GM12878 (cell line): ENCODE measurements around the gene ATP13A2. TPM values are rescaled to one million over a fixed set of nuclear protein-coding genes. Genes with fewer than 3 reads are reported as not detected.
"Not testable (repeated sequence)": the region's sequence is repeated elsewhere in the genome, so short reads cannot be mapped to it uniquely, and the experiment has no call there.

ENCODE experiments used
- ATAC-seq: fragments of 200-7000 bp; cut with Tn5 transposase; 3 replicates; pipeline ENCODE4 v1.9.1; 2020; ENCODE audit warnings: mild to moderate bottlenecking, moderate library complexity
- BruUV-seq: library from RNA; stranded (reverse); fragments of 400-500 nt; replicated peaks from 2 replicates; lab custom pipeline; 2021; lab: Mats Ljungman, UMichigan
- CTCF ChIA-PET: fragments of 300-600 bp; sonication (Branson Sonifier 250); formaldehyde crosslinking; extraction: SDS; loops from one replicate; lab custom pipeline; 2021; ENCODE audit warnings: inconsistent platforms; lab: Yijun Ruan, JAX
- POLR2A ChIA-PET: fragments of 350-600 bp; formaldehyde crosslinking; extraction: SDS; loops from one replicate; lab custom pipeline; 2021; ENCODE audit warnings: inconsistent platforms; lab: Charles Lee
- RAD21 ChIA-PET: fragments of 300-600 bp; sonication (Branson Sonifier 250); formaldehyde crosslinking; loops from one replicate; lab custom pipeline; 2023; ENCODE audit warnings: antibody characterized with exemption; ENCODE audit not compliant: unreplicated experiment; lab: Charles Lee
- SMC1A ChIA-PET: fragments of 300-600 bp; sonication (Branson Sonifier 250); formaldehyde crosslinking; loops from one replicate; lab custom pipeline; 2023; ENCODE audit not compliant: unreplicated experiment, uncharacterized antibody; lab: Charles Lee
- DNase-seq: peaks from one replicate; pipeline ENCODE4 v3.0.0-alpha.2; 2011; ENCODE audit warnings: low read depth, low spot score
- FAIRE-seq: peaks from 3 replicates; lab custom pipeline; 2011; peaks lifted over from hg19 to GRCh38; lab: Jason Lieb, UNC
- H2AFZ ChIP-seq: 2 replicates; pipeline ENCODE4 v1.6.0; 2011; ENCODE audit warnings: low read depth, low read length, control low read depth; ENCODE audit not compliant: control insufficient read depth
- H3K27ac ChIP-seq: 2 replicates; pipeline ENCODE4 v1.5.1; 2011; ENCODE audit warnings: control low read depth; ENCODE audit not compliant: control insufficient read depth, insufficient read depth
- H3K27me3 ChIP-seq, 2 experiments: replicated peaks in 1 of 2; 2 replicates each; pipeline versions ENCODE4 v1.6.0 to v1.6.1; 2011; ENCODE audit warnings: low read length in 1 of 2; ENCODE audit not compliant: control insufficient read depth in 2 of 2, insufficient read depth in 2 of 2
- H3K36me3 ChIP-seq, 2 experiments: 2 replicates each; pipeline ENCODE4 v1.5.1; 2011; ENCODE audit warnings: low read length in 1 of 2; ENCODE audit not compliant: control insufficient read depth in 2 of 2, insufficient read depth in 2 of 2
- H3K4me1 ChIP-seq: 2 replicates; pipeline ENCODE4 v1.6.1; 2011; ENCODE audit warnings: mild to moderate bottlenecking, low read length, moderate library complexity, mixed read lengths; ENCODE audit not compliant: control insufficient read depth, insufficient read depth
- H3K4me2 ChIP-seq: 2 replicates; pipeline ENCODE4 v1.6.0; 2011; ENCODE audit warnings: control low read depth; ENCODE audit not compliant: control insufficient read depth, insufficient read depth
- H3K4me3 ChIP-seq: fragments of 200-600 bp; sonication (generic); 2 replicates; pipeline ENCODE4 v1.5.1; 2016
- H3K79me2 ChIP-seq: 2 replicates; pipeline ENCODE4 v1.6.0; 2011; ENCODE audit warnings: low read length; ENCODE audit not compliant: control insufficient read depth, insufficient read depth
- H3K9ac ChIP-seq: 2 replicates; pipeline ENCODE4 v1.8.0; 2011; ENCODE audit warnings: low read length, control low read depth, mixed read lengths; ENCODE audit not compliant: control insufficient read depth, insufficient read depth
- H3K9me3 ChIP-seq: replicated peaks from 3 replicates; pipeline ENCODE4 v1.5.1; 2011; ENCODE audit warnings: mild to moderate bottlenecking, low read length; ENCODE audit not compliant: control insufficient read depth, insufficient read depth
- H4K20me1 ChIP-seq: 2 replicates; pipeline ENCODE4 v1.6.0; 2011; ENCODE audit not compliant: control insufficient read depth, insufficient read depth
- BCL11A ChIP-seq: IDR thresholded peaks from 2 replicates; pipeline ENCODE4 v1.6.1; 2011; ENCODE audit warnings: low read depth, low read length
- EGR1 ChIP-seq, 2 experiments: IDR thresholded peaks; 1 replicate in 1 of 2; 2 replicates in 1 of 2; pipeline ENCODE4 v1.6.1; 2011 to 2012; ENCODE audit warnings: low read depth in 2 of 2, low read length in 2 of 2, borderline replicate concordance in 1 of 2, mild to moderate bottlenecking in 1 of 2, moderate library complexity in 1 of 2
- HDAC2 ChIP-seq: fragments of 200-600 bp; sonication (generic); IDR thresholded peaks from 2 replicates; pipeline ENCODE4 v1.6.1; 2017
- RELA ChIP-seq: fragments of 450-650 bp; IDR thresholded peaks from 2 replicates; pipeline ENCODE4 v1.8.0; 2014; ENCODE audit warnings: borderline replicate concordance; ENCODE audit not compliant: partially characterized antibody
- SIN3A ChIP-seq: IDR thresholded peaks from 2 replicates; pipeline ENCODE4 v1.6.1; 2012; ENCODE audit warnings: low read depth, low read length, improper control_type of control experiment
- SREBF1 ChIP-seq: IDR thresholded peaks from 2 replicates; pipeline ENCODE4 v1.6.1; 2012; ENCODE audit warnings: mild to moderate bottlenecking, low read length
- TCF12 ChIP-seq: IDR thresholded peaks from 2 replicates; pipeline ENCODE4 v1.6.1; 2011; ENCODE audit warnings: low read depth, mild to moderate bottlenecking, low read length
- ZNF207 ChIP-seq: fragments of 450-650 bp; IDR thresholded peaks from 2 replicates; pipeline ENCODE4 v1.6.1; 2014; ENCODE audit warnings: antibody characterized with exemption, mild to moderate bottlenecking, borderline replicate concordance
- WGBS: methylation state at CpG from one replicate; pipeline ENCODE4 v1.1.6; 2016; ENCODE audit warnings: low lambda C conversion rate; ENCODE audit not compliant: insufficient replicate concordance, insufficient coverage; ENCODE audit errors: missing lambda C conversion rate; 5-methylcytosine and 5-hydroxymethylcytosine counted together
- in situ Hi-C: fragments of 300-500 bp; cut with MboI; formaldehyde crosslinking; loops from 9 replicates; pipeline ENCODE4 v1.14.3; 2018; ENCODE audit warnings: mixed read lengths
- intact Hi-C: fragments of 100-400 bp; cut with micrococcal nuclease; formaldehyde crosslinking; loops from one replicate; pipeline ENCODE4 v1.14.2; 2022; ENCODE audit not compliant: unreplicated experiment
- polyA plus RNA-seq, 11 experiments: library from polyadenylated mRNA; depleted of rRNA in 4 of 11; unstranded in 6 of 11; stranded (reverse) in 5 of 11; fragments of >200 nt; fragmentation: Nextera tagmentation in 4 of 11; fragmentation: Illumina TruSeq in 1 of 11; extraction: Ambion mirVana in 4 of 11; extraction: Trizol in 1 of 11; gene quantifications; 1 replicate in 1 of 11; 2 replicates in 10 of 11; pipeline versions ENCODE4 v1.2.1 to v1.2.3, GENCODE V29; 2011 to 2016; ENCODE audit warnings: inconsistent platforms in 2 of 11, missing spikeins in 2 of 11, low read depth in 1 of 11
- total RNA-seq, 4 experiments: library from RNA; depleted of rRNA in 3 of 4; stranded (reverse); fragments of >200 nt in 3 of 4; fragmentation: Illumina TruSeq in 1 of 4; extraction: Trizol in 1 of 4; gene quantifications; 2 replicates each; pipeline versions ENCODE4 v1.2.1 to v1.2.3, GENCODE V29; 2013 to 2021

Gene ATP13A2
- total and polyA plus RNA-seq, 10 of the 15 experiments (the other 5 are each of a cell fraction or from before 2014, with no cell fraction given), result 0.24 to 30.5 (median 8.0) TPM

- TF ChIP-seq ZNF207, result no peak
- TF ChIP-seq RELA, result no peak
- TF ChIP-seq SREBF1, result no peak
- TF ChIP-seq EGR1 (IDR thresholded peaks at IDR 0.05; ENCODE audit: borderline replicate concordance in 1 of 2, low read depth in 2 of 2, low read length in 2 of 2), result no peak
- no peak for TF ChIP-seq TCF12
- TF ChIP-seq SIN3A, result no peak
- no peak for TF ChIP-seq BCL11A
- no peak for TF ChIP-seq HDAC2
- no peak overlapping the region for H3K9ac ChIP-seq
- no peak overlapping the region for H3K4me3 ChIP-seq
- H3K4me1 ChIP-seq, result no peaks in the 10 kb centered on the region
- no peaks in the 10 kb centered on the region for H3K9me3 ChIP-seq
- no peak overlapping the region for H3K4me2 ChIP-seq
- no peak for FAIRE-seq
- no peaks in the 10 kb centered on the region for H4K20me1 ChIP-seq
- intact Hi-C loops (no loop called here), in situ Hi-C loops (no loop called here)
- no peak for DNase-seq
- H3K27me3 ChIP-seq, result no peaks in the 10 kb centered on the region
- POLR2A ChIA-PET, result no interaction called here
- no peak overlapping the region for H3K27ac ChIP-seq
- ATAC-seq, result no peak
- WGBS, result 75% methylated on average over 40 of the region's 51 CpGs
- no TSS peak for BruUV-seq
- CTCF ChIA-PET, result no interaction called here
- RAD21 ChIA-PET, result no interaction called here
- SMC1A ChIA-PET, result no interaction called here
- H3K36me3 ChIP-seq, result no peaks in the 10 kb centered on the region
- H2AFZ ChIP-seq, result no peak overlapping the region
- no peaks in the 10 kb centered on the region for H3K79me2 ChIP-seq
Observed at GRCh38 chr1:16938351-16939321, 73.1 kb downstream of the ATP13A2 start.

- ATAC-seq, H3K4me2 ChIP-seq, H3K4me1 ChIP-seq, POLR2A ChIA-PET, H3K79me2 ChIP-seq, H3K9ac ChIP-seq, in situ Hi-C loops, H3K27ac ChIP-seq, DNase-seq, RAD21 ChIA-PET, H3K27me3 ChIP-seq, H3K9me3 ChIP-seq, H4K20me1 ChIP-seq, intact Hi-C loops, H3K36me3 ChIP-seq, FAIRE-seq, BruUV-seq, H2AFZ ChIP-seq, H3K4me3 ChIP-seq: not testable (repeated sequence)
- ChIA-PET SMC1A (interaction anchor here (0.6 kb wide), 1 partner anchor 109 kb away, joined by 5 read pairs; no protein-coding TSS in a partner anchor), CTCF (interaction anchor here (1.1 kb wide), 1 partner anchor 15 kb away, joined by 3 read pairs; no protein-coding TSS in a partner anchor)
- 52% methylated on average over 16 of the region's 16 CpGs for WGBS
Observed at GRCh38 chr1:16936580-16936979, 75.1 kb downstream of the ATP13A2 start.

Other genes starting within 250 kb of the ATP13A2 start
- gene RNU1-2, start 115.9 kb downstream of the ATP13A2 start, total RNA-seq (2014; rRNA removed), result under 0.01 TPM in 2 replicates
- gene RNU1-2, start 115.9 kb downstream of the ATP13A2 start, total RNA-seq (2014; rRNA removed; fragmentation: Illumina TruSeq; extraction: Trizol), result 20,946 and 25,634 TPM in 2 replicates
- gene RNU1-2, start 115.9 kb downstream of the ATP13A2 start, total RNA-seq (2021), result 2,403 and 2,678 TPM in 2 replicates
- gene RNU1-2, start 115.9 kb downstream of the ATP13A2 start, polyA plus RNA-seq (2011; rRNA removed), result 82.4 and 113 TPM in 2 replicates
- gene RNU1-2, start 115.9 kb downstream of the ATP13A2 start, polyA plus RNA-seq (2014; fragmentation: Illumina TruSeq; extraction: Trizol), result not detected in 2 replicates
- gene RNU1-2, start 115.9 kb downstream of the ATP13A2 start, polyA plus RNA-seq (2014; fragmentation: Nextera tagmentation; extraction: Ambion mirVana), result 1 to 10 TPM; 4.5 to 4.9 TPM
- gene RNU1-2, start 115.9 kb downstream of the ATP13A2 start, polyA plus RNA-seq (2014; rRNA removed), result not detected in 2 replicates
- 1 to 10 TPM; 2.6 to 3.6 TPM for gene RNU1-2, start 115.9 kb downstream of the ATP13A2 start, polyA plus RNA-seq (2016; fragmentation: Nextera tagmentation; extraction: Ambion mirVana)
- 3.2 and 3.4 TPM in 2 replicates for gene CROCC, start 90.0 kb downstream of the ATP13A2 start, total RNA-seq (2014; rRNA removed)
- gene CROCC, start 90.0 kb downstream of the ATP13A2 start, total RNA-seq (2014; rRNA removed; fragmentation: Illumina TruSeq; extraction: Trizol), result 1.8 and 1.9 TPM in 2 replicates
- 3.3 and 3.4 TPM in 2 replicates for gene CROCC, start 90.0 kb downstream of the ATP13A2 start, total RNA-seq (2021)
- gene CROCC, start 90.0 kb downstream of the ATP13A2 start, polyA plus RNA-seq (2011; rRNA removed), result 1.4 and 2.7 TPM in 2 replicates
- gene CROCC, start 90.0 kb downstream of the ATP13A2 start, polyA plus RNA-seq (2014; fragmentation: Illumina TruSeq; extraction: Trizol), result 1.0 and 3.0 TPM in 2 replicates
- gene CROCC, start 90.0 kb downstream of the ATP13A2 start, polyA plus RNA-seq (2014; fragmentation: Nextera tagmentation; extraction: Ambion mirVana), result under 1 TPM; 0.04 to 0.05 TPM
- gene CROCC, start 90.0 kb downstream of the ATP13A2 start, polyA plus RNA-seq (2014; rRNA removed), result 5.0 and 5.5 TPM in 2 replicates
- gene CROCC, start 90.0 kb downstream of the ATP13A2 start, polyA plus RNA-seq (2016; fragmentation: Nextera tagmentation; extraction: Ambion mirVana), result under 1 TPM; 0.82 to 0.84 TPM
- not detected in 2 replicates for gene MFAP2, start 31.3 kb downstream of the ATP13A2 start, total RNA-seq (2014; rRNA removed)
- gene MFAP2, start 31.3 kb downstream of the ATP13A2 start, total RNA-seq (2014; rRNA removed; fragmentation: Illumina TruSeq; extraction: Trizol), result not detected in 2 replicates
- not detected in 2 replicates for gene MFAP2, start 31.3 kb downstream of the ATP13A2 start, total RNA-seq (2021)
- gene MFAP2, start 31.3 kb downstream of the ATP13A2 start, polyA plus RNA-seq (2011; rRNA removed), result not detected in 2 replicates
- not detected in 2 replicates for gene MFAP2, start 31.3 kb downstream of the ATP13A2 start, polyA plus RNA-seq (2014; fragmentation: Illumina TruSeq; extraction: Trizol)
- not detected for gene MFAP2, start 31.3 kb downstream of the ATP13A2 start, polyA plus RNA-seq (2014; fragmentation: Nextera tagmentation; extraction: Ambion mirVana)
- gene MFAP2, start 31.3 kb downstream of the ATP13A2 start, polyA plus RNA-seq (2014; rRNA removed), result not detected in 2 replicates
- under 1 TPM in 1 of 2 experiments, not detected in 1; 0.16 TPM for gene MFAP2, start 31.3 kb downstream of the ATP13A2 start, polyA plus RNA-seq (2016; fragmentation: Nextera tagmentation; extraction: Ambion mirVana)
- 185 and 207 TPM in 2 replicates for gene SDHB, start 42.1 kb upstream of the ATP13A2 start, total RNA-seq (2014; rRNA removed)
- gene SDHB, start 42.1 kb upstream of the ATP13A2 start, total RNA-seq (2014; rRNA removed; fragmentation: Illumina TruSeq; extraction: Trizol), result 147 and 157 TPM in 2 replicates
- 122 and 124 TPM in 2 replicates for gene SDHB, start 42.1 kb upstream of the ATP13A2 start, total RNA-seq (2021)
- gene SDHB, start 42.1 kb upstream of the ATP13A2 start, polyA plus RNA-seq (2011; rRNA removed), result 319 and 379 TPM in 2 replicates
- gene SDHB, start 42.1 kb upstream of the ATP13A2 start, polyA plus RNA-seq (2014; fragmentation: Illumina TruSeq; extraction: Trizol), result 192 and 230 TPM in 2 replicates
- gene SDHB, start 42.1 kb upstream of the ATP13A2 start, polyA plus RNA-seq (2014; fragmentation: Nextera tagmentation; extraction: Ambion mirVana), result 100 to 1,000 TPM; 101 to 215 TPM
- gene SDHB, start 42.1 kb upstream of the ATP13A2 start, polyA plus RNA-seq (2014; rRNA removed), result 164 and 174 TPM in 2 replicates
- 100 to 1,000 TPM; 249 to 263 TPM for gene SDHB, start 42.1 kb upstream of the ATP13A2 start, polyA plus RNA-seq (2016; fragmentation: Nextera tagmentation; extraction: Ambion mirVana)
- gene PADI2, start 107.5 kb upstream of the ATP13A2 start, total RNA-seq (2014; rRNA removed), result 0.05 and 0.06 TPM in 2 replicates
- 0.09 TPM in 2 replicates for gene PADI2, start 107.5 kb upstream of the ATP13A2 start, total RNA-seq (2014; rRNA removed; fragmentation: Illumina TruSeq; extraction: Trizol)
- 0.18 and 0.21 TPM in 2 replicates for gene PADI2, start 107.5 kb upstream of the ATP13A2 start, total RNA-seq (2021)
- 1.9 and 3.0 TPM in 2 replicates for gene PADI2, start 107.5 kb upstream of the ATP13A2 start, polyA plus RNA-seq (2011; rRNA removed)
- 0.06 and 0.19 TPM in 2 replicates for gene PADI2, start 107.5 kb upstream of the ATP13A2 start, polyA plus RNA-seq (2014; fragmentation: Illumina TruSeq; extraction: Trizol)
- gene PADI2, start 107.5 kb upstream of the ATP13A2 start, polyA plus RNA-seq (2014; fragmentation: Nextera tagmentation; extraction: Ambion mirVana), result under 1 TPM; 0.05 to 0.09 TPM
- 0.09 and 0.10 TPM in 2 replicates for gene PADI2, start 107.5 kb upstream of the ATP13A2 start, polyA plus RNA-seq (2014; rRNA removed)
- under 1 TPM in 1 of 2 experiments, not detected in 1; 0.17 TPM for gene PADI2, start 107.5 kb upstream of the ATP13A2 start, polyA plus RNA-seq (2016; fragmentation: Nextera tagmentation; extraction: Ambion mirVana)
- not detected in 2 replicates for gene PADI1, start 193.2 kb upstream of the ATP13A2 start, total RNA-seq (2014; rRNA removed)
- not detected in 2 replicates for gene PADI1, start 193.2 kb upstream of the ATP13A2 start, total RNA-seq (2014; rRNA removed; fragmentation: Illumina TruSeq; extraction: Trizol)
- not detected in 2 replicates for gene PADI1, start 193.2 kb upstream of the ATP13A2 start, total RNA-seq (2021)
- not detected in 2 replicates for gene PADI1, start 193.2 kb upstream of the ATP13A2 start, polyA plus RNA-seq (2011; rRNA removed)
- not detected in 2 replicates for gene PADI1, start 193.2 kb upstream of the ATP13A2 start, polyA plus RNA-seq (2014; fragmentation: Illumina TruSeq; extraction: Trizol)
- not detected for gene PADI1, start 193.2 kb upstream of the ATP13A2 start, polyA plus RNA-seq (2014; fragmentation: Nextera tagmentation; extraction: Ambion mirVana)
- gene PADI1, start 193.2 kb upstream of the ATP13A2 start, polyA plus RNA-seq (2014; rRNA removed), result 0.05 TPM in 1 of 2 replicates, not detected in the other
- gene PADI1, start 193.2 kb upstream of the ATP13A2 start, polyA plus RNA-seq (2016; fragmentation: Nextera tagmentation; extraction: Ambion mirVana), result not detected
- gene PADI3, start 237.2 kb upstream of the ATP13A2 start, total RNA-seq (2014; rRNA removed), result not detected in 2 replicates
- not detected in 2 replicates for gene PADI3, start 237.2 kb upstream of the ATP13A2 start, total RNA-seq (2014; rRNA removed; fragmentation: Illumina TruSeq; extraction: Trizol)
- gene PADI3, start 237.2 kb upstream of the ATP13A2 start, total RNA-seq (2021), result not detected in 2 replicates
- not detected in 2 replicates for gene PADI3, start 237.2 kb upstream of the ATP13A2 start, polyA plus RNA-seq (2011; rRNA removed)
- gene PADI3, start 237.2 kb upstream of the ATP13A2 start, polyA plus RNA-seq (2014; fragmentation: Illumina TruSeq; extraction: Trizol), result 0.01 TPM in 1 of 2 replicates, not detected in the other
- not detected for gene PADI3, start 237.2 kb upstream of the ATP13A2 start, polyA plus RNA-seq (2014; fragmentation: Nextera tagmentation; extraction: Ambion mirVana)
- gene PADI3, start 237.2 kb upstream of the ATP13A2 start, polyA plus RNA-seq (2014; rRNA removed), result not detected in 2 replicates
- not detected for gene PADI3, start 237.2 kb upstream of the ATP13A2 start, polyA plus RNA-seq (2016; fragmentation: Nextera tagmentation; extraction: Ambion mirVana)